Stimulated activated CD4-positive, alpha-beta T cell treated with anti-CD3 and anti-CD28 coated beads, Interleukin-4, amount 100 ng/mL, for 4 hours (primary cell): Measurements from ENCODE around the gene JADE1.

ENCODE experiments used
- DNase-seq, 2 experiments: peaks; one replicate each; pipeline ENCODE4 v3.0.0-alpha.2; 2020

Gene JADE1

GRCh38 chr4:128810871-128811570 is 1.5 kb downstream of the JADE1 start:
- peak; percentile 77 to 88 for DNase-seq

DNA sequence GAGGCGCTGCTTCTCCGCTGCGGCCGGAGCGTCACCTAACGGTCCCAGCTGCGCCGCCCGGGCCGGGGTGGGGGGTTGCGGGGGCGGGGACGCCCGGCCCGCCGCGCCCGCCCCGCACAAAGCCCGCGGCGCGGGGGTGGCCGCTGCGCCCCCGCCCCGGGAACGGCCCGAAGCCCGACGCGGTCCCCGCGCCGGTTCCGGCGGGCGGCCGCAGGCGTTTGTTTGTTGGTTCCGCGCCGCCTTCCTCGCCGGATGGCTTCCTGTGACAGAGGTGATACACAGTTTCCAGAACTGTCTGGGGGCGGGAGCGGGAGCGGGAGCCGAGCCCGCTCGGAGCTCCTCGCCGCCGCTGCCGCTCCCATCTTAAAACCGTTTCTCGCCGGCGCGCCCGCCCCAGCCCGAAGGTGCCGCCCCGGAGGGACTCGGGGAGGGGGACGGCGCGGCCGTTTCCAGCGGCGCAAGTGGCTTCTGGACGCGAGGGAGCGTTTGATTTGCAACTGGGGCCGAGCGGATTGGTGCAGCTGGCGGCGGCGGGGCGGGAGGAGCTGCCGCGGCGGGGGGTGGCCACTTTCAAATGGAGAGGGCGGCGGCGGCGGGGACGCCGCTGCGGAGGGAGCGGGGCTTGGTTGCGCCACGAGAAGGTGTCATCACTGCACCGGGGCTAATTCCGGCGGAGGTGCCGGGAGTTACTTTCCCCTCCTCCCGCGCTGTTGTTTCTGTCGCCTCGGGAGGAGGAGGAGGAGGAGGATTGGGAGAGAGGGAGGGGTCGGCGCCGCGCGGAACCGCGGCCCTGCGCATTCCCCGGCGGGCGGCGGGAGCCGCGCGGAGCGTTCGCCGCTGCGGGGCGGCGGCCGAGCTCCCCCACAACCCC is 2.3 kb downstream of the JADE1 start:
- DNase-seq, result peak; percentile 77 to 87

DNA sequence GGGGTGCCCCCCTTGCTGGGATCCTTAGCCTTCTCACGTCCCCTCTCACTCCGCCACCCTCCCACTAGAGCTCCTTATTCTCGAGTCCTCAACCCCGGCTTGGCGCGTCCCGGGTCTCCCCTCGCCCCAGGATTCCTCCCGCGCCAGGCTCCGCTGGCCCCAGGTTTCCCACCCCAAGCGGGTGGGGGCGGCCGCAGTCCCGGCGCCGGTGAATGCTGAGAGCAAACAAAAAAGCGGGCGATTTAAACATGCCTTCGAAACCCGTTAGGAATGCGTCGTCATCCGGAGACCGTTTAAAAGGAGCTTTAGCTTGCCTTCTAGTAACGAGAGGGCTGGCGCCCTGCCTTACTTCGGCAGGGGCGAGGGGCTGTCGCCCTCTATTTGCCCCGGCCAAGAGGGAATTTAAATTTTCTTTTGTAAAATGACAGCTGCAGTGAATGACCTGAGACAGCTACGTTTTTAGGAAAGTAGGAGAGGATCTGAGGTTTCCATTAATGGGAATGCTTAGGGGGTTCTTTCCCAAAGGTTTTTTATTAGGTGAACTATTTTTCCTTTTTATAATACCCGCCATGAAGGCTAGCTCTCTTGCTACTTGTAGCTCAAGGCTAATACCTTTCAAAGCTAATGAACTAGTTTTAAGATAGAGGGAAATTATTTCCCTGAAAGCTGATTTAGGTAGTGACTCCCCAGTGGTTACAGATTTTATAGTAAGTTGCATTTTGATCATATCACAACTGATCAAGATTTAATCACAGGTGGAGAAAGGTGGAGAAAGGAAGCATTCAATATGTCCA is 3.1 kb downstream of the JADE1 start:
- peak in 1 of 2 experiments; percentile 30 for DNase-seq

DNA sequence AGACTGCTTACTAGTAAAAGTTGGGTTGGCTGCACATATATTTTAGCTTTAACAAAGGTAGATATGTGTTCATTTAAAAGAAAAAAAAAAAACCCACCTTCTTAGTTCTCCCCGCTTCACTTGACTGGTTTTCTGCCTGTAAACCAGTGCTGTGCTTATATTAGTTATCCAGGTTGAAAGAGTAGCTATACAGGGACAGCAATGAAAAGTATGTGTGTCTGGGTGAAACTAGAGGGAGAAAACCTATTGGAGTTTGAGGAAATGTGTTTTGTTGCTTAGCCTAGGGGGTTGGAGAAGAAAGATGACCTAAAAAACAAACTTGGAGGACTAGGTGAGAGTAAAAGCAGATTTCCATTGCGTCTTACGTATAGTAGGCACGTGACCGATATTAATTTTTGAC is 4.5 kb downstream of the JADE1 start:
- DNase-seq, result no peak

DNA sequence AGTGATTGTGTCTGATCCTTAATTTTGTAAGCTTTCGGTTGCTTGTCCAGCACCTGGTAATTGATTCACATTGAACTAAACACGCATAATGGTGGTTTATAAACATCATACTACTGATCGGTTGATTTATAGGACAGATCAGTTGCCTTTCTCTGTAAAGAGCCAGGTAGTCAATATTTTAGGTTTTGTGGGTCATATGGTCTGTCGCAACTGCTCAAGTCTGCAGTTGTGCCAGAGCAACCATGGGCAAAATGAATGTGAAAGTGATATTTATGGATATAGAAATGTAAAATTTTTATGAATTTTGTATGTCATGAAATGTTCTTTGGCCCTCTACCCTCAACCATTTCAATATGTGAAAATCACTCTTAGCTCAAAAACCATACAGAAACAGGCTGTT is 8.9 kb downstream of the JADE1 start:
- no peak for DNase-seq

DNA sequence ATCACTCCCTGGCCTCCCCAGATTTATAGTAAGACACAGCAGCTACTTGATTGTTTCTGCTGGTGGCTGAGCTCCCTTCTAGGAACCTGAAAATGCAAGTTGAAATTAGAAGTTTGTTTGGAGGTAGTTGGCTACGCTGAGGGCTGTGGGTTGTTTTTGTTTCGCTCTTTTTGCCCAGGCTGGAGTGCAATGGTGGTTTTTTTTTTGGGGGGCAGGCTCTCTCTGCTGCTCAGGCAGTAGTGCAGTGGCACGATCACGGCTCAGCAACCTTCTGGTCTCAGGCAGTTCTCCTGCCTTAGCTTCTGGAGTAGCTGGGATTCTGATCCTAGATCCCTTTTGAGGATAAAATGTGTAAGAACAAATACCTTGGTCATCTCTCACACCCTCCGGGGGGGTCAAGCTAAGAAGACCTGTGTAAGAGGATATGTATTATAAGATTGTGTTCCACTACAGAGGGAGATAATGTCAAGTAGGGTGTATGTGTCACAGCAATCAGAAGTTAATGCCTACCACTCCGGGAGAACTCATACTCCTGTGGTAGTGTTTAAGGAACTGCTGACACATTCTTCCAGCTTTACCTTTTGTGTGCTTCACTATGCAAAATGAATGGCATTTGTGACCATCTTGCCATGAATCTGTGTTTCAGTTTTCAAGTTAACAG is 9.7 kb downstream of the JADE1 start:
- DNase-seq, result no peak

GRCh38 chr4:128820671-128821070 is 11.2 kb downstream of the JADE1 start:
- no peak for DNase-seq

DNA sequence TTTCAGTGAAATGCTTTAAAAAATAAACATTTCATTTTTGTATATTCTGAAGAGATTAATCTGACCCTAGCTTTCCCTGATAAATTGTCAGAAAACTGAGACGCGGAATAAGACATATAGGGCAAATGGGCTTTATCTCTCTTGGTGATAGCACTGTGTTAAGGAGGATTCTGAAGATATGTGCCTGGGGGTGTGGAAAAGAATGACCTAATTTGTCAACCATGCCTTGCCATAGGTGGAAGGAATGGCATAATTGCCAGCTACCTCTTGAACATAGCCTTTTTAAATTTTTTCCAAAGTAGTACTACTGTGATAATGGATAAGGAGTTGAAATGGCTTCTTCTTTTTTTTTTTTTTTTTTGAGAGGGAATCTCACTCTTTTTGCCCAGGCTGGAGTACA is 11.7 kb downstream of the JADE1 start:
- DNase-seq, result no peak

- no peak for DNase-seq
These were observed 13.6 kb downstream of the JADE1 start for GRCh38 chr4:128823025-128823661.

DNA sequence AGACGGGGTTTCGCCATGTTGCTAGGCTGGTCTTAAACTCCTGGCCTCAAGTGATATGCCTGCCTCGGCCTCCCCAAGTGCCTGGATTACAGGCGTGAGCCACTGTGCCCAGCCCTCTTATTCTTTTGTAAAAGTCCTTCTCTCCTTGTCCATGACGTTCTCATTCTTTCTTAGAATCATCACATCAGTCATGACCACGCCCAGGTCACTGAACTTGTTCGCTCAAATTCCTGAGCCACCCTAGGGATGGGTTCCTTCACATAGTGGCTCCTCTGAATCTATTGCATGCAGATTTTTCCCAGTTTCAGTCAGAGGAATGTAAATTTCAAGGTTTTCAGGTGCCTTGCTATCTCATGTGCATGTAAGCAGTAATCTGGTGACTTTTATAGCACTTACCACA is 15.7 kb downstream of the JADE1 start:
- no peak for DNase-seq

DNA sequence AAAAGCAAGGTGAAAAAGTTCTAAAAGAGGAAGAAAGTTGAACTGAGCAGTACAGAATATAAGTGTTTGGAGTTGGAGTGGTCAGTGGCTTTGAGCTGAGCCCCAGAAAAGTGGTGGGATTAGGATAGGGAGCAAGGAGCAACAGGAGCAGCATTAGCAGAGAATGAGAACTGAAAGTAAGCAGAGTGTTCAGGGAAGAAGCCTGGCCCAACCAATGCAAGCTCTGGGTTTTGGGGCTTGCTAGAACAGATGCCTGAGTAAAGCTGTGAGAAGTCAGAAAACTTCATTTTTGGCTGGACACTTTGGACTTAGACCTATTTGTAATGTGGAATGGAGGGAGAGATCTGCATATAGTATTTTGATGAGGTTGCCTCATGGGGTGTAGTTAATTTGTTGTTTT is 17.8 kb downstream of the JADE1 start:
- DNase-seq, result no peak

- no peak for DNase-seq
These were observed 21.5 kb downstream of the JADE1 start for GRCh38 chr4:128830906-128831503.

DNA sequence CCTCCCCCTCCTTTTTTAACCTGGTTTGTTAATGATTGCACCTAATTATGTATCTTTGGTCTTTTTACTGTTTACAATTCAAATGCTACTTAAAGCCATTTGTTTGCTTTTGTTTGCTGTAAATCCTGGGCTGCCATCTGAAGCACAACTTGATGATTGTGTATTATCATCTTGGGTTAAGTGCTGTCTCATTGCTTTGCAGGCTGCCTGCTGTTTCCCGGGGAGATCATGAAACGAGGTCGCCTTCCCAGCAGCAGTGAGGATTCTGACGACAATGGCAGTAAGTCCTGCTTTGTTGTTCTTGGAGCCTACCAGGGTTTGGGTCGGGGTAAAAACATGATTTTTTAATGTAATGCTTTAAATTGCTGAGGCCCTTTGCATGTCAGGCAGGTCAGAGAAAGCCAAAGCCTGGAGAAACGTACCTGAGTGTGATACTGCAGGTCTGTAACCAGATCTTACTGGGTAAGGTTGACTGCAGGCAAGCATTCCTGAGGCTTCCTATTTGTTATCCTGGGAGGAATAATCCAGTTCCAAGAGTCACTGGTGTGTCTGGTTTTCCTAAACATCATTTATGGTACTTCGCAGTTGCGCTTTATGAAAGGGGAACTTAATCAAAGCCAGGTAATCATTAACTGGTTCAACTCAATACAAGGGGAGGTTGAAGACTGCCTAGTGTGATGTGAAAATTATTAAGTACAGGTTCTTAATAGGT is 22.2 kb downstream of the JADE1 start:
- no peak for DNase-seq

DNA sequence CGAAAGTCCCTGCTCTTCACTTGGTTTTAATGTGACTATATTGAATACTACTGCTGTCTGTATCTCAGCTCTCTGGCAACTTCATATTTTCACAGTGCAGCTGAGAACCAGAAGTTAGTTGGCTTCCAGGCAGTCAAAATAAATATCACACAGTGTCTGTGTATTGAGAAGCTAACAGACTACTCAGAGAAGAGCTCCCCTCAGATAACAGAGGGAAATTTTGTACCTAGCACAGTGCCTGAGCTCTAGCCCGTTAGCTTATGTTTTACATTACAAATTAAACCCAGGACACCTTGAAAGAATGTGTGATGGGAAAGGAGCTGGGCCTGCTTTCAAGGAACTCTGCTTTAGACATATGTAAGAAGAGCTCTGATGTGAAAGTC is 22.7 kb downstream of the JADE1 start:
- DNase-seq, result no peak

DNA sequence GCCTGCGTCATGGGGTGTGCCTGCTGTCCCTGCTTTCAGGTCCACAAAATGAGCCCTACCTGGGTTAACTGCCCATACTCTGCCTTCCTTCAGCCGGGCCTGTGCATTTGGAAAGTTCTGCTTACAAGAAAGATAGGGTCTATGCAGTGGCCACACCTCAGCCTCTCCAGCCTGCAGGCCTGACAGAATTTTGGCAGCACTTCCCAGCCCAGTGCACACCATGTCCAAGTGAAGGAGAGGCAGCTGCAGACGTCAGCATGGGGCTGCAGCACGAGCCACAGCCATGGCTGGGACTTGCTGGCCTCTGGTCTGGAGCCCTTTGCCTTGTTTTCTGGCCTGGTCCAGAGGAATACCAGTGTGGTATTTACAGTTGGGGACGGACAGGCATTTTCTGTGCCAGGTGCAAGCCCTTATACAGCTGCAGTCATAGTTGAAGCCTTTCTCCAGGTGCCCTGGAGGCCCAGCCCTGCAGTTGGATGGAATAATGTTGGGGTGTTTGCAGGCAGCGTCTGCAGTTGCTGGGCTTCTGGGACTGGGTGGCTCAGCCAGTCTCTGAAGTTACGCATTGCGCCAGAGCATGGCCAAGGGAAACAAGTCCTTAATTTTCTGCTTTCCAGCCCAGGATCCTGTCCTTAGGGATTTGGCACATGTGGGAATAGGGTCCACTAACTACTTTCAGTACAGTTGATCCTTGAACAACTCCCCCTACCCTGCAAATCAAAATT is 26.2 kb downstream of the JADE1 start:
- DNase-seq, result no peak

DNA sequence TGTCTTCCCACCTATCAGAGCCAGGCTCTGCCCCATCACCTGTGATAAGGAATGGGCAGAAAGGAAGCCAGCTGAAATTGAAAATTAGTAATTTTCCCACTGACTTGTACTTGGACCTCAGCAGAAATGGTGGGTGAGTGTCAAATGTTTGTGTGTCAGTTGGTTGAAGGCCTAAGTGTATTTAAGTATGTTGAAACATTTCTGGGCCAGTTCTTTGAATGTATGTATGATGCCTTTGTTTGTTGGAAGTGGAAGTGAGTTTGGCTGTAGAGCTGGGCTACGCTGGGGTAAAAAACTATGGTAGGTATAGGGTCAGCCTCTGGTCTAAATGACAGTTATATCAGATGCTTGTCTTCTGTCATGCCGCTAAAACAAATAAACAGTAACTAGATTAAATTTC is 27.7 kb downstream of the JADE1 start:
- no peak for DNase-seq

- DNase-seq, result no peak
These were observed 28.2 kb downstream of the JADE1 start for GRCh38 chr4:128837679-128838078.

DNA sequence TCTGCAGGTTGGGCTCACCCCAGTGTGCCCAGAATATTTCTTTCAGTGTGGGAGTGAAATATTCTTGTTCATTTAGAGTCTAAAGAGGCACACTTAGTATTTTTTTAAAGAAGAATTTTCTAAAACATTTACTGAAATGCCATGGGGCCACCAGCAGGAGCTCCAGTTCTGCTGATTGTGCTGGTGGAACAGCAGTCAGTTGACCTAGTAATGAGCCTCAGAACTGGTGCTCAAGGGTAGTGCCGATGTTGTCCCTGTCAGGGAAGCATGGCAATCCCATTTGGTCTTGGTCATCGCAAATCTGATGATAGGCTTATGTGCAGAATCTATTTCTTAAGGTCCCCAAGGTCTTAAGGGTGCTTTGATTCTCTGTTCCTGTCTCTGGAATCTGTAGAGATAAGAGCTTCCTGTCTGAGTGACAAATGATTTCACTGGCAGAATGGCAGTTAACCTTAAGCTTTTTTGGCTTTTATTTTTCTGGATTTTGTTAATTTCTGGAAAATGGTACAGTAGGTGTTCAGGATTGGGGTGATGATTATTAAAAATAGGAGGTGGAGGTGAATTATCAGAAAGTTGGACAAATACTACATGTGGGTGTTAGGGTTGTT is 31.3 kb downstream of the JADE1 start:
- DNase-seq, result no peak

DNA sequence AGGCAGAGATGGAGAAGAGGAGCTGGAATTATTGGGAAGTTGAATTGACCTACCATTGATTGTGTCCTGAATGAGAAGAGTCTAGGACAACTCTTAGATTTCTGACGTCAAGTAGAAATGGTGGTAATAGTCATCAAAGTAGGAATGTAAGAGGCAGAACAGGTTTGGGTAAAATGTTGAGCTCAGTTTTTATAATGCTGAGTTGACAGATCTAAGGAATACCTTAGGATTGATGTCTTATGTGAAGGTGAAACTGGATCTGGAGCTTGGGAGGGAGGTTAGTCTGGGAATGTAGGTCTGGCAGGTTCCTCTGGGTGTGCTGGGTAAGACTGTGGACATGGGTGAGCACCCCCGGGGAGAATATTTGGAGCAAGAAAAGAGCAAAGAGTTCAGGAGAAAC is 31.9 kb downstream of the JADE1 start:
- no peak for DNase-seq

DNA sequence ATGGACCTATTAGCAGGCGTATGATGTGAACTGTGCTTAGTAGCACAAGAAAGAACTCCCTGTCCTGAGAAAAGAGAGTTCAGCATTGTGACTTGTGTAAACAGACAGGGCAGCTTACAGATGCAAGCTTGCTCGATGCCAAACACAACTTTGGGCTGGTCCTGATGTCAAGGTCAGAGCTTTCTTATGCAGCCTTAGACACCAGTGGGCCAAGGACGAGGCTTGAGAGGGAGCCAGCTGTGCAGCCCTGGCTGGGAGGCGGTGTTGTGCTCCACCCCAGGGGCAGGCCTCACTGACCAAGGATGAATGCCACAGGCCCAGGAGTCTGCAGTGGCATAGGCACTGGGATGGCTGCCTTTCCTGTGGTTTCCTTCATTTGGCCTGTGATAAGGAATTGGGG is 35.4 kb downstream of the JADE1 start:
- no peak for DNase-seq
